Measurements from ENCODE around the gene TELO2.

Gene TELO2

GRCh38 chr16:1545044-1546040 is 52.2 kb downstream of the TELO2 start:
- TF ChIP-seq CTCF (IDR thresholded peaks at IDR 0.05; ENCODE audit: insufficient read depth, missing control alignments) = no peak
- DNase-seq (ENCODE audit: insufficient read length, low spot score) (no peak), FAIRE-seq (no peak)

- FAIRE-seq (no peak), DNase-seq (ENCODE audit: insufficient read length, low spot score) (no peak)
- TF ChIP-seq CTCF (IDR thresholded peaks at IDR 0.05; ENCODE audit: insufficient read depth, missing control alignments) = no peak
These were observed 53.3 kb downstream of the TELO2 start for GRCh38 chr16:1546430-1546829.

- TF ChIP-seq CTCF (IDR thresholded peaks at IDR 0.05; ENCODE audit: insufficient read depth, missing control alignments) = no peak
- DNase-seq (ENCODE audit: insufficient read length, low spot score) (no peak), FAIRE-seq (no peak)
These were observed 55.1 kb downstream of the TELO2 start for GRCh38 chr16:1548233-1548632.

- no peak for TF ChIP-seq CTCF (IDR thresholded peaks at IDR 0.05; ENCODE audit: insufficient read depth, missing control alignments)
- DNase-seq (ENCODE audit: insufficient read length, low spot score) = no peak
- no peak for FAIRE-seq
These were observed 55.6 kb downstream of the TELO2 start for GRCh38 chr16:1548727-1549126.

GRCh38 chr16:1550069-1550468 is 56.9 kb downstream of the TELO2 start:
- FAIRE-seq (no peak), DNase-seq (ENCODE audit: insufficient read length, low spot score) (no peak)
- TF ChIP-seq CTCF (IDR thresholded peaks at IDR 0.05; ENCODE audit: insufficient read depth, missing control alignments) = no peak

GRCh38 chr16:1550696-1551095 is 57.5 kb downstream of the TELO2 start:
- FAIRE-seq = no peak
- DNase-seq (ENCODE audit: insufficient read length, low spot score) = no peak
- TF ChIP-seq CTCF (IDR thresholded peaks at IDR 0.05; ENCODE audit: insufficient read depth, missing control alignments) = no peak

- FAIRE-seq = no peak
- TF ChIP-seq CTCF (IDR thresholded peaks at IDR 0.05; ENCODE audit: insufficient read depth, missing control alignments) = no peak
These were observed 58.0 kb downstream of the TELO2 start for GRCh38 chr16:1551166-1551565.

More at GRCh38 chr16:1551166-1551565, 58.0 kb downstream of the TELO2 start:
- no peak for DNase-seq (ENCODE audit: insufficient read length, low spot score)
